Measurements from ENCODE around the gene PDE10A. TPM values are rescaled to one million over a fixed set of nuclear protein-coding genes. Genes with fewer than 3 reads are reported as not detected.
A peak's percentile ranks its signal among the peaks of the same experiment; 100 is the strongest.

The PDE10A gene
- total and polyA plus RNA-seq, 2 of the 4 experiments (the other 2 are of a cell fraction): 3.4 to 12.4 TPM

- H3K56ac ChIP-seq (ENCODE audit: extremely low read depth, insufficient read depth, low read length): no peak overlapping the region
- no peak overlapping the region for H3K4me3 ChIP-seq (ENCODE audit: insufficient read depth, low read depth, low read length)
- H4K20me1 ChIP-seq (ENCODE audit: insufficient read depth, low read length): peaks cover 11% of the 10 kb centered on the region; the same call in 1 of the 2 replicates
- no peak overlapping the region for H3K9ac ChIP-seq (ENCODE audit: low read depth, low read length)
- no peaks in the 10 kb centered on the region for H3K36me3 ChIP-seq (ENCODE audit: control insufficient read depth, insufficient read depth, low read length)
- H3K27me3 ChIP-seq (ENCODE audit: control insufficient read depth, insufficient read depth, low read length): no peaks in the 10 kb centered on the region
- ATAC-seq (ENCODE audit: low read depth) (no peak), DNase-seq (no peak)
- no peak overlapping the region for H2BK120ac ChIP-seq (ENCODE audit: low read depth, low read length)
- H4K5ac ChIP-seq (ENCODE audit: low read depth, low read length): no peak overlapping the region; the same call in 1 of the 2 replicates
- H3K9me1 ChIP-seq (ENCODE audit: insufficient read depth, low read length): peaks cover 13% of the 10 kb centered on the region; the same call in 1 of the 2 replicates
- TF ChIP-seq NFE2L2 (IDR thresholded peaks at IDR 0.05; ENCODE audit: low read depth, low read length) (no peak), ELK1 (IDR thresholded peaks at IDR 0.05; ENCODE audit: borderline replicate concordance, low read depth, low read length) (no peak), MXI1 (IDR thresholded peaks at IDR 0.05; ENCODE audit: borderline replicate concordance, low read depth, low read length) (no peak), CTCF (conservative IDR thresholded peaks at IDR 0.05; ENCODE audit: low read depth, low read length) (no peak)
- no peak overlapping the region for H3K27ac ChIP-seq (ENCODE audit: insufficient read depth, low read length)
- 0 out of 3 replicates have a peak overlapping the region, but pooled peaks have one; percentile 58 for H2BK15ac ChIP-seq (ENCODE audit: low read depth, low read length)
- H3K14ac ChIP-seq (replicated peaks; ENCODE audit: low read depth, low read length): peak overlapping the region; percentile 25; the same call in 1 of the 2 replicates
- peak overlapping the region in 1 of 2 experiments; percentile 24; a peak in 1 of 4 replicates for H4K8ac ChIP-seq (ENCODE audit: low read depth in 2 of 2, low read length in 2 of 2)
- ChIA-PET CTCF (interaction anchor here (1.0 kb wide), 1 partner anchor 54 kb away, joined by 3 read pairs; no protein-coding TSS in a partner anchor), POLR2A (ENCODE audit: unreplicated experiment) (no interaction called here)
- H2AK5ac ChIP-seq (ENCODE audit: low read depth, low read length): peak overlapping the region; percentile 80
- no peak overlapping the region; the same call in 1 of the 2 replicates for H4K91ac ChIP-seq (ENCODE audit: insufficient read depth, low read depth, low read length)
- H2AK9ac ChIP-seq (replicated peaks; ENCODE audit: low read depth, low read length, poor library complexity): no peak overlapping the region
- peaks cover 26 to 53% of the 10 kb centered on the region in 2 experiments for H3K79me1 ChIP-seq (ENCODE audit: low read depth in 1 of 2, low read length in 2 of 2)
- dilution Hi-C loops (cut with HindIII; ENCODE audit: low sequenced_read_pairs, unreplicated experiment) (no loop called here), intact Hi-C loops (cut with micrococcal nuclease) (no loop called here), in situ Hi-C loops (cut with MboI; ENCODE audit: low sequenced_read_pairs) (no loop called here)
- no peaks in the 10 kb centered on the region for H3K9me3 ChIP-seq (ENCODE audit: control insufficient read depth, insufficient read depth, low read length)
- BruUV-seq (replicated peaks): no TSS peak
- H2AFZ ChIP-seq (replicated peaks; ENCODE audit: low read length, poor library complexity): no peak overlapping the region
- peak overlapping the region; percentile 61 for H2BK5ac ChIP-seq (ENCODE audit: low read depth, low read length, poor library complexity, severe bottlenecking)
- peak overlapping the region; percentile 29; the same call in 1 of the 2 replicates for H3K23ac ChIP-seq (ENCODE audit: low read depth, low read length)
- H3K18ac ChIP-seq (ENCODE audit: low read depth, low read length): peak overlapping the region; percentile 83; the same call in 1 of the 2 replicates
- H3K4me1 ChIP-seq (ENCODE audit: control insufficient read depth, insufficient read depth, low read length): peaks cover 23% of the 10 kb centered on the region
- H3K4ac ChIP-seq (ENCODE audit: low read depth, low read length): 0 out of 2 replicates have a peak overlapping the region, but pooled peaks have one; percentile 8
- H2BK20ac ChIP-seq (ENCODE audit: low read depth, low read length): peak overlapping the region; percentile 63
- H3K4me2 ChIP-seq (ENCODE audit: low read depth, low read length): no peak overlapping the region; the same call in 1 of the 2 replicates
- WGBS, 2 experiments (ENCODE audit: extremely low coverage in 2 of 2, insufficient read length in 1 of 2): 94% methylated on average over 2 of the region's 3 CpGs; no CpG with 5 or more reads in 1 of the 2 experiments
Observed at GRCh38 chr6:165575158-165575549, 87.9 kb downstream of the PDE10A start.
